ENCODE measurements around the gene TBXT.

DNA sequence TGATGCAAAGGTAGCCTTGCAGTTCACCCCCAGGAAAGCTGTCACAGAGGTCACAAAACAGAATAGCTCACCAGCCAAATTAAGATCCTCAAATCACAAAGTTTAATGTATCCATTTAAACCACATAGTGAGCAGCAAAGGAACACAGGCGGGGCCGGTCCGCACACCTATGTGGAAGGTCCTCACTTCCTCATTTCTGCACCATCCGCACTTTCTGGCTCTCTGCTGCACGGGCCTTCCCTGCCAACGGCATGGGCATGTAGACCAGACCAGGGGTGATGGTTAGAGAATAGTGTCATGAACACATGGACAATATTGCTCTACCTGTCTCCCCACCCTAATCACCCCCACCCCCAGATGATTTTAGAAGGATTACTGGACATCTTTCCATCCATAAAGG is 12.1 kb upstream of the TBXT start:
- TF ChIP-seq, protein P1, sequence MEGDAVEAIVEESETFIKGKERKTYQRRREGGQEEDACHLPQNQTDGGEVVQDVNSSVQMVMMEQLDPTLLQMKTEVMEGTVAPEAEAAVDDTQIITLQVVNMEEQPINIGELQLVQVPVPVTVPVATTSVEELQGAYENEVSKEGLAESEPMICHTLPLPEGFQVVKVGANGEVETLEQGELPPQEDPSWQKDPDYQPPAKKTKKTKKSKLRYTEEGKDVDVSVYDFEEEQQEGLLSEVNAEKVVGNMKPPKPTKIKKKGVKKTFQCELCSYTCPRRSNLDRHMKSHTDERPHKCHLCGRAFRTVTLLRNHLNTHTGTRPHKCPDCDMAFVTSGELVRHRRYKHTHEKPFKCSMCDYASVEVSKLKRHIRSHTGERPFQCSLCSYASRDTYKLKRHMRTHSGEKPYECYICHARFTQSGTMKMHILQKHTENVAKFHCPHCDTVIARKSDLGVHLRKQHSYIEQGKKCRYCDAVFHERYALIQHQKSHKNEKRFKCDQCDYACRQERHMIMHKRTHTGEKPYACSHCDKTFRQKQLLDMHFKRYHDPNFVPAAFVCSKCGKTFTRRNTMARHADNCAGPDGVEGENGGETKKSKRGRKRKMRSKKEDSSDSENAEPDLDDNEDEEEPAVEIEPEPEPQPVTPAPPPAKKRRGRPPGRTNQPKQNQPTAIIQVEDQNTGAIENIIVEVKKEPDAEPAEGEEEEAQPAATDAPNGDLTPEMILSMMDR (IDR thresholded peaks at IDR 0.05), result no peak
- no peak for TF ChIP-seq POLR2A (IDR thresholded peaks at IDR 0.05)

Measured in testis (tissue), 2 donors.